ENCODE data around the gene PMM1.

DNA sequence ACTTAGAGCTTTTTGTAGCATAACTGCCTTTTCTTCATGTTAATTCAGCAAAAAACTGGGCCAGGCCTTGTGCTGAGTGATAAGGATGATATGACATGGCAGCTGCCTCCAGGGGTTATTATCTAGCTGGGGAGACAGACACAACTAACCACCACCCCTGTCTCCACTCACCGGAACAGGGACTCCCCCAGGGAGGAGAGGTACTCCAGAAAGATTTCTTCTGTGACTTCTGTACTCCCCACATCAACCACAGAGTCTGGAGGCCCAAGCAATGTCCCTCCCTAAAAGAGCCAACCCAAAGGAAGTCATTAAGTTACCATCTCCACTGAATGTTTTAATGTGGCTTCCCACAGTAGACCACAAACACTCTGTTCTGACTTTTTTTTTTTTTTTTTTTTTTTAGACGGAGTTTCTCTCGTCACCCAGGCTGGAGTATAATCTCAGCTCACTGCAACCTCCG, 14.3 kb upstream of the PMM1 start:
- TF ChIP-seq RFX5 (IDR thresholded peaks at IDR 0.05; ENCODE audit: low read length): no peak
- no peak for TF ChIP-seq RXRA (IDR thresholded peaks at IDR 0.05; ENCODE audit: borderline replicate concordance, low read depth)
- TF ChIP-seq, protein P1, sequence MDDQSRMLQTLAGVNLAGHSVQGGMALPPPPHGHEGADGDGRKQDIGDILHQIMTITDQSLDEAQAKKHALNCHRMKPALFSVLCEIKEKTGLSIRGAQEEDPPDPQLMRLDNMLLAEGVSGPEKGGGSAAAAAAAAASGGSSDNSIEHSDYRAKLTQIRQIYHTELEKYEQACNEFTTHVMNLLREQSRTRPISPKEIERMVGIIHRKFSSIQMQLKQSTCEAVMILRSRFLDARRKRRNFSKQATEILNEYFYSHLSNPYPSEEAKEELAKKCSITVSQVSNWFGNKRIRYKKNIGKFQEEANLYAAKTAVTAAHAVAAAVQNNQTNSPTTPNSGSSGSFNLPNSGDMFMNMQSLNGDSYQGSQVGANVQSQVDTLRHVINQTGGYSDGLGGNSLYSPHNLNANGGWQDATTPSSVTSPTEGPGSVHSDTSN (IDR thresholded peaks at IDR 0.05): no peak
- TF ChIP-seq, protein P2, sequence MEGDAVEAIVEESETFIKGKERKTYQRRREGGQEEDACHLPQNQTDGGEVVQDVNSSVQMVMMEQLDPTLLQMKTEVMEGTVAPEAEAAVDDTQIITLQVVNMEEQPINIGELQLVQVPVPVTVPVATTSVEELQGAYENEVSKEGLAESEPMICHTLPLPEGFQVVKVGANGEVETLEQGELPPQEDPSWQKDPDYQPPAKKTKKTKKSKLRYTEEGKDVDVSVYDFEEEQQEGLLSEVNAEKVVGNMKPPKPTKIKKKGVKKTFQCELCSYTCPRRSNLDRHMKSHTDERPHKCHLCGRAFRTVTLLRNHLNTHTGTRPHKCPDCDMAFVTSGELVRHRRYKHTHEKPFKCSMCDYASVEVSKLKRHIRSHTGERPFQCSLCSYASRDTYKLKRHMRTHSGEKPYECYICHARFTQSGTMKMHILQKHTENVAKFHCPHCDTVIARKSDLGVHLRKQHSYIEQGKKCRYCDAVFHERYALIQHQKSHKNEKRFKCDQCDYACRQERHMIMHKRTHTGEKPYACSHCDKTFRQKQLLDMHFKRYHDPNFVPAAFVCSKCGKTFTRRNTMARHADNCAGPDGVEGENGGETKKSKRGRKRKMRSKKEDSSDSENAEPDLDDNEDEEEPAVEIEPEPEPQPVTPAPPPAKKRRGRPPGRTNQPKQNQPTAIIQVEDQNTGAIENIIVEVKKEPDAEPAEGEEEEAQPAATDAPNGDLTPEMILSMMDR (IDR thresholded peaks at IDR 0.05): no peak
- TF ChIP-seq JUND (IDR thresholded peaks at IDR 0.05): no peak
- TF ChIP-seq, protein P3, sequence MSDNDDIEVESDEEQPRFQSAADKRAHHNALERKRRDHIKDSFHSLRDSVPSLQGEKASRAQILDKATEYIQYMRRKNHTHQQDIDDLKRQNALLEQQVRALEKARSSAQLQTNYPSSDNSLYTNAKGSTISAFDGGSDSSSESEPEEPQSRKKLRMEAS (IDR thresholded peaks at IDR 0.05; ENCODE audit: low read depth): no peak
- TF ChIP-seq, protein P4, sequence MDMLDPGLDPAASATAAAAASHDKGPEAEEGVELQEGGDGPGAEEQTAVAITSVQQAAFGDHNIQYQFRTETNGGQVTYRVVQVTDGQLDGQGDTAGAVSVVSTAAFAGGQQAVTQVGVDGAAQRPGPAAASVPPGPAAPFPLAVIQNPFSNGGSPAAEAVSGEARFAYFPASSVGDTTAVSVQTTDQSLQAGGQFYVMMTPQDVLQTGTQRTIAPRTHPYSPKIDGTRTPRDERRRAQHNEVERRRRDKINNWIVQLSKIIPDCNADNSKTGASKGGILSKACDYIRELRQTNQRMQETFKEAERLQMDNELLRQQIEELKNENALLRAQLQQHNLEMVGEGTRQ (IDR thresholded peaks at IDR 0.05; ENCODE audit: borderline replicate concordance, low read depth, low read length): no peak
- no peak for TF ChIP-seq SIN3A (IDR thresholded peaks at IDR 0.05; ENCODE audit: borderline replicate concordance, low read depth, low read length)
- no peak for TF ChIP-seq ELF1 (IDR thresholded peaks at IDR 0.05)
- TF ChIP-seq CHD2 (IDR thresholded peaks at IDR 0.05; ENCODE audit: low read length, partially characterized antibody): no peak
- no peak for TF ChIP-seq FOXM1 (IDR thresholded peaks at IDR 0.05; ENCODE audit: low read depth)
- no peak for TF ChIP-seq EP300 (IDR thresholded peaks at IDR 0.05; ENCODE audit: borderline replicate concordance in 1 of 2, low read depth in 1 of 2, low read length in 1 of 2)

Measured in SK-N-SH (cell line).